HG02852 (cell line): ENCODE results near the gene PLXNA3.
"Not testable (repeated sequence)": the region's sequence is repeated elsewhere in the genome, so short reads cannot be mapped to it uniquely, and the experiment has no call there.

Source experiments
- ATAC-seq: cut with Tn5 transposase; IDR thresholded peaks from one replicate; pipeline ENCODE4 v1.9.1; 2021; ENCODE audit warnings: mild to moderate bottlenecking, moderate library complexity; ENCODE audit not compliant: unreplicated experiment

PLXNA3 gene

GRCh38 chrX:154495472-154495922, 37.4 kb downstream of the PLXNA3 start:
- no peak for ATAC-seq

- not testable (repeated sequence) for ATAC-seq
Observed at GRCh38 chrX:154496591-154497137, 38.6 kb downstream of the PLXNA3 start.

- ATAC-seq: not testable (repeated sequence)
Observed at GRCh38 chrX:154501423-154501822, 43.3 kb downstream of the PLXNA3 start.

- no peak for ATAC-seq
Observed at GRCh38 chrX:154502098-154502497, 44.0 kb downstream of the PLXNA3 start.

- ATAC-seq: no peak
Observed at GRCh38 chrX:154502989-154503388, 44.9 kb downstream of the PLXNA3 start.

GRCh38 chrX:154505734-154506133, 47.7 kb downstream of the PLXNA3 start:
- ATAC-seq: no peak

GRCh38 chrX:154506483-154507332, 48.6 kb downstream of the PLXNA3 start:
- no peak for ATAC-seq

- no peak for ATAC-seq
Observed at GRCh38 chrX:154507673-154508383, 49.7 kb downstream of the PLXNA3 start.

- no peak for ATAC-seq
Observed at GRCh38 chrX:154508384-154508745, 50.3 kb downstream of the PLXNA3 start.

- no peak for ATAC-seq
Observed at GRCh38 chrX:154509455-154509854, 51.4 kb downstream of the PLXNA3 start.

- ATAC-seq: no peak
Observed at GRCh38 chrX:154511761-154512160, 53.7 kb downstream of the PLXNA3 start.

GRCh38 chrX:154512879-154513553, 54.9 kb downstream of the PLXNA3 start:
- no peak for ATAC-seq

GRCh38 chrX:154513716-154514115, 55.6 kb downstream of the PLXNA3 start:
- ATAC-seq: no peak

GRCh38 chrX:154515090-154515965, 57.2 kb downstream of the PLXNA3 start:
- no peak for ATAC-seq

- peak; percentile 85 for ATAC-seq
Observed at GRCh38 chrX:154515966-154516655, 58.0 kb downstream of the PLXNA3 start, which contains the start of gene FAM3A. TSS of gene FAM3A (minus strand) at chrX:154516232. CDS start at chrX:154515772, 460 bp downstream.

- ATAC-seq: no peak
Observed at GRCh38 chrX:154516656-154517100, 58.6 kb downstream of the PLXNA3 start.

GRCh38 chrX:154517101-154517781, 59.2 kb downstream of the PLXNA3 start:
- ATAC-seq: no peak

- ATAC-seq: no peak
Observed at GRCh38 chrX:154519389-154519788, 61.3 kb downstream of the PLXNA3 start.
